GM12874 (cell line): Measurements from ENCODE around the gene CHD9.

Source experiments
- CTCF ChIP-seq: IDR thresholded peaks from 2 replicates; pipeline ENCODE4 v1.5.1; 2011; ENCODE audit warnings: low read depth, mild to moderate bottlenecking, control low read depth, low read length, moderate library complexity; ENCODE audit not compliant: insufficient read depth

CHD9 gene

GRCh38 chr16:53126390-53126789 lies 71.6 kb downstream of the CHD9 start:
- no peak for TF ChIP-seq CTCF

GRCh38 chr16:53129281-53130158 lies 74.7 kb downstream of the CHD9 start:
- TF ChIP-seq CTCF: no peak

- peak; percentile 79 for TF ChIP-seq CTCF
Observed at GRCh38 chr16:53130159-53131049, 75.6 kb downstream of the CHD9 start.

GRCh38 chr16:53131050-53131362 lies 76.2 kb downstream of the CHD9 start:
- no peak for TF ChIP-seq CTCF

- no peak for TF ChIP-seq CTCF
Observed at GRCh38 chr16:53131363-53132071, 76.7 kb downstream of the CHD9 start.

- no peak for TF ChIP-seq CTCF
Observed at GRCh38 chr16:53132406-53132805, 77.6 kb downstream of the CHD9 start.

- TF ChIP-seq CTCF: no peak
Observed at GRCh38 chr16:53135329-53135728, 80.5 kb downstream of the CHD9 start.
